Measurements from ENCODE around the gene PER2.

The PER2 gene

GRCh38 chr2:238220892-238221521 is 67.4 kb downstream of the PER2 start:
- no peak overlapping the region for H3K4me3 ChIP-seq (ENCODE audit: low read depth, low read length)
- no peak for TF ChIP-seq CTCF (IDR thresholded peaks at IDR 0.05; ENCODE audit: low read depth, low read length)

GRCh38 chr2:238220274-238220891 is 68.0 kb downstream of the PER2 start:
- no peak for TF ChIP-seq CTCF (IDR thresholded peaks at IDR 0.05; ENCODE audit: low read depth, low read length)
- H3K4me3 ChIP-seq (ENCODE audit: low read depth, low read length) = no peak overlapping the region

GRCh38 chr2:238216651-238217184 is 71.7 kb downstream of the PER2 start:
- no peak for TF ChIP-seq CTCF (IDR thresholded peaks at IDR 0.05; ENCODE audit: low read depth, low read length)
- no peak overlapping the region for H3K4me3 ChIP-seq (ENCODE audit: low read depth, low read length)

- no peak for TF ChIP-seq CTCF (IDR thresholded peaks at IDR 0.05; ENCODE audit: low read depth, low read length)
- no peak overlapping the region for H3K4me3 ChIP-seq (ENCODE audit: low read depth, low read length)
Observed at GRCh38 chr2:238207006-238207405, 81.4 kb downstream of the PER2 start.

- peak overlapping the region; percentile 43 for H3K4me3 ChIP-seq (ENCODE audit: low read depth, low read length)
- no peak for TF ChIP-seq CTCF (IDR thresholded peaks at IDR 0.05; ENCODE audit: low read depth, low read length)
Observed at GRCh38 chr2:238203973-238204683, 84.3 kb downstream of the PER2 start.

GRCh38 chr2:238203094-238203972 is 85.1 kb downstream of the PER2 start, which contains the start of gene ILKAP:
ILKAP (minus strand) TSS chr2:238203695; CDS start chr2:238203553, 142 bp downstream.
- no peak for TF ChIP-seq CTCF (IDR thresholded peaks at IDR 0.05; ENCODE audit: low read depth, low read length)
- H3K4me3 ChIP-seq (ENCODE audit: low read depth, low read length) = peak within 1 kb of the TSS; percentile 79
